ENCODE measurements around the gene SCYGR2.
"Not testable (repeated sequence)": the region's sequence is repeated elsewhere in the genome, so short reads cannot be mapped to it uniquely, and the experiment has no call there.

Gene SCYGR2, protein sequence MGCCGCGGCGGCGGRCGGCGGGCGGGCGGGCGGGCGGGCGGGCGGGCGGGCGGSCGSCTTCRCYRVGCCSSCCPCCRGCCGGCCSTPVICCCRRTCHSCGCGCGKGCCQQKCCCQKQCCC

GRCh38 chr2:227598835-227599503 lies at the start of gene SCYGR2:
Gene SCYGR2, plus strand, starts transcription at chr2:227598893. Its CDS starts 0 bp downstream, at chr2:227598893.
- DNase-seq = not testable (repeated sequence)

DNA sequence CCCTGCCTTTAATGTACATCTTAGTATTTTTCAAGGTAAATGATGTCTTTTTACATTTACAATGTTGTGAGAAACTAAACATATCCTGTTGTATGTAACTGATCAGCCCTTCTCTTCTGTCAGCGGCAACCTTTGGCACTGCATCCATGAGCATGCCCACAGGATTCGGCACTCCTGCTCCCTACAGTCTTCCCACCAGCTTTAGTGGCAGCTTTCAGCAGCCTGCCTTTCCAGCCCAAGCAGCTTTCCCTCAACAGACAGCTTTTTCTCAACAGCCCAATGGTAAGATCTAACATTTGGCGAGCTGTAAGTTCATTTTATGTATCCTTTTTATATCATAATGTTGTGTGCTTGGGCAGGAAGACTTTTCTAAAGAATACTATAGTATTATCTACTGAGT lies 46.9 kb upstream of the SCYGR2 start:
- DNase-seq = no peak

GRCh38 chr2:227562581-227562980 lies 36.1 kb upstream of the SCYGR2 start:
- DNase-seq = no peak

DNA sequence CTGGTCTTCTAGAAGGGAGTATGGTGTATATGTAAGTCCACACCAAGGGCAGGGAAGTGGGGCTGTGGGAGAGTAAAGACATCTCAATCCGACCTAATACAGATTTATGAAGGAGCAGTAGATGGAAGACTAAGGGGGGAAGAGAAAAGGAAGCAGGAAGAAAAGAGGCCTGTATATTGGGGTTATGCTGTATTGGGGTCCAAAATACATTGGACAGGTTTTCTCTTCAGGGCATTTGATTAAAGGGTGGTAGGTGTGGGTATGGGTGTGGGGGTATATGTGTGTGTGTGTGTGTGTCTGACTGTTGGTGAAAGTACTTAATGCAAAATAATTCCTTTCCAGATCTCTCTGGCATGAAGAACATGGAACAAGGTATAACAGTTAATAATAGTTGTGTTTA lies 33.6 kb upstream of the SCYGR2 start:
- no peak for DNase-seq

GRCh38 chr2:227566012-227566411 lies 32.7 kb upstream of the SCYGR2 start:
- no peak for DNase-seq

DNA sequence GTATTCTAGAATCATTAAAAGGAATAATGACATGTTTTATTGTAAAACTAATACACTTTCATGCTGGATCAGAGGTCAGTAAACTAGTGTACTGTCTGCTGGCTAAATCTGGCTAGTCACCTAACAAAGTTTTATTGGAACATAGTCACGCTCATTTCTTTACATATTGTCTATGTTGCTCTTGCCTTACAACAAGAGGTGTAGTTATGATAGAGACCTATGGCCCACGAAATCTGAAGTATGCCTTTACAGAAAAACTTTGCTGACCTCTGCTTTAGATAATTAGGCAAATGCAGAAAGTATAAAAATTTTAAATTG lies 29.9 kb upstream of the SCYGR2 start:
- no peak for DNase-seq

- no peak for DNase-seq
Measured at GRCh38 chr2:227570615-227571014, 28.1 kb upstream of the SCYGR2 start.

DNA sequence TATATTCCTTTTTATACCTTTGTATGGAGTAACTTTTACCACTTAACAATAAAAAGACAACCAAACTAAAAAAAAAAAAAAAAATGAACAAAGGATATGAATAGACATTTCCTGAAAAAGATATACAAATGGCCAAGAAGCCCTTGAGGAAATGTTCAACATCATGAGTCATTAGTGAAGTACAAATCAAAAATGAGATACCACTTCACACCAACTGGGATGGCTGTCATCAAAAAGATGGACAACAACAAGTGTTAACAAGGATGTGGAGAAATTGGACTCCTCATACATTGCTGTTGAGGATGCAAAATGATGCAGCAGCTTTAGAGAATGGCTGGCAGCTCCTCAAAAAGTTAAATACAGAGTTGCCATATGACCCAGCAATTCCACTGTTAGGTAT lies 22.6 kb upstream of the SCYGR2 start:
- DNase-seq = no peak

GRCh38 chr2:227576812-227577211 lies 21.9 kb upstream of the SCYGR2 start:
- DNase-seq = no peak

- DNase-seq = no peak
Measured at GRCh38 chr2:227577555-227577954, 21.1 kb upstream of the SCYGR2 start.

DNA sequence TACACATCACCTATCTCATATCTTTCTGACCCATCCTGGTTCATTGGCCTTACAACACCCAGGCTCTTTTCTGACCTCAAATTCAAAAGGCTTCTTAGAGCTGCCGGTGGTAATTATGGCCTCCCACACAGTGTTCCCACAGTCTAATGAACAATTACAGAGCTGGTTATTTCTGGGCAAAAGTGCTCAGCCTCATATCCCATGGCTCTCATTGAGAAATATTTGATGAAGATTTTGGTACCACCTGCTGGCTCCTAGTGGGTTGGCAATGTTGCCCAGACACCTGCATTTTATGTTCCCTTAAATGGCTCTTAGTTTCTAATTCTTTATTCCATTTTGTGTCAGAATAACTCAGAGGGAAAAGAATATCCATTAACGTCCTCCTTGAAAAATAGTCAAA lies 20.1 kb upstream of the SCYGR2 start:
- DNase-seq = no peak

- DNase-seq = no peak
Measured at GRCh38 chr2:227579791-227580190, 18.9 kb upstream of the SCYGR2 start.

DNA sequence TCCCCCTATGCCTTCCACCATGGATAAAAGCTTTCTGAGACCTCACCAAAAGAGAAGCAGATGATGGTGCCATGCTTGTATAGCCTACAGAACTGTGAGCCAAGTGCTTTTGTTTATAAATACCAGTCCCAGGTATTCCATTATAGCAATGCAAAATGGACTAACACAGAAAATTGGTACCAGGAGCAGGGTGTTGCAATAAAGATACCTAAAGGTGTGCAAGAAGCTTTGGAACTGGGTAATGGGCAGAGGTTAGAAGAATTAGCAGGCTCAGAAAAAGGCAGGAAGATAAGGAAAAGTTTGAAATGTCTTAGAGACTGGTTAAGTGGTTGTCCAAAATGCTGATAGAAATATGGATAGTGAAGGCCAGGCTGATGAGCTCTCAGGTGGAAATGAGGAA lies 16.3 kb upstream of the SCYGR2 start:
- DNase-seq = no peak

- no peak for DNase-seq
Measured at GRCh38 chr2:227592694-227593387, 5.9 kb upstream of the SCYGR2 start.

GRCh38 chr2:227595797-227596196 lies 2.9 kb upstream of the SCYGR2 start:
- no peak for DNase-seq

DNA sequence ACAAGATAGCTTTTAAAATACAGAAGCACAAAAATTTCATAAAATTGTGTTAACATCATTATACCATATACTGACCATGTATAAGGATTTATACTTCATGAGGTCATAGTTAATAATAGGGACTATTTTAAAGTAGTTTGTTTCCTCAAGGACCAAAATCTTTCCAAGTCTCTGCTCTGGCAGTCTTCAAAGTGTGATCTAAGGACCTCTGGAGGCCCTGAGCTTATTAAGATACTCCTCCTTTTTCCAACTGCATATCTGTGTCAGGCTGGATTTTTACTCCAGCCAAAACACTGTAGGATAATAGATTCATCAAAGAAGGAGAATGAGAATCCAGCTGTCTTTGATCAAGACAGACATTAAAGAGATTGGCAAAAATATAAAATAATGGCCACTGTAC lies 1.7 kb upstream of the SCYGR2 start:
- no peak for DNase-seq

GRCh38 chr2:227597998-227598397 lies 695 bp upstream of the SCYGR2 start:
- DNase-seq = no peak

- no peak for DNase-seq
Measured at GRCh38 chr2:227602358-227602757, 3.7 kb downstream of the SCYGR2 start.

DNA sequence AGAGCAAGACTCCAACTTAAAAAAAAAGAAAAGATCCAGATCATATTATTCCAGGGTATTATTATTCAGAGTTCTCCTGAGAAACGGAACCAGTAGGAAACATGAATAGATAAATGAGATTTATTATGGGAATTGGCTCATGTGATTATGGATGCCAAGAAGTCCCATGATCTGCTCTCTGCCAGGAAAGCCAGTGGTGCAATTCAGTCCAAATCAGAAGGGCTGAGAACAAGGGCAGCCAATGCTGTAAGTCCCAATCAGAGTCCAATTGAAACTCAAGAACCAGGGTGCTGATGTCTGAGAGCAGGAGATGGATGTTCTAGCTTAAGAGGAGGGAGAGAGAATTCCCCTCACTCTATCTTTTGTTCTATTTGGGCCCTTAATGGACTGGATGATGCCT lies 7.8 kb downstream of the SCYGR2 start:
- no peak for DNase-seq

GRCh38 chr2:227607941-227608340 lies 9.2 kb downstream of the SCYGR2 start:
- DNase-seq = no peak

- no peak for DNase-seq
Measured at GRCh38 chr2:227608561-227609338, 10.1 kb downstream of the SCYGR2 start.

DNA sequence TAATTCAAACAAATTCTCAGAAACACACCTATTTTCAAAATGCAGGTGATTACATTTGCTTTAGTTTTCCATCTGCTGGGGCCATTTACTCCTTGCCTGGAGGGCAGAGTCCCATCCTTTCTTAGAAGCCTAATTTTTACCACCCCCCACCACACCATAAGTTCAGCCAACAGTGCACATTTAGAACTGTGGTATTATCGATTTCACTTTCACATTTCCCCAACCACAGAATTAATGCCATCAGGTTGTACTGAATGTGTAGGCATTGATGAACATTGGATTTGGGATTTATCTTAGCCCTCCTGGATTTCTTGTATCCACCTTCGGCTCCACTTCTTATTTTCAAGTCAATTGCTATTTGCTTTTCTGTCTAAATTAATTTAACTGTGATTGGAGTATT lies 11.4 kb downstream of the SCYGR2 start:
- DNase-seq = no peak

GRCh38 chr2:227612546-227613271 lies 14.0 kb downstream of the SCYGR2 start:
- no peak for DNase-seq
